ENCODE results near the gene ANKS1B. TPM values are rescaled to one million over a fixed set of nuclear protein-coding genes. Genes with fewer than 3 reads are reported as not detected.
"Not testable (repeated sequence)": the region's sequence is repeated elsewhere in the genome, so short reads cannot be mapped to it uniquely, and the experiment has no call there.

The ANKS1B gene
- total RNA-seq, 1 experiment from 2014 or later: not detected

DNA sequence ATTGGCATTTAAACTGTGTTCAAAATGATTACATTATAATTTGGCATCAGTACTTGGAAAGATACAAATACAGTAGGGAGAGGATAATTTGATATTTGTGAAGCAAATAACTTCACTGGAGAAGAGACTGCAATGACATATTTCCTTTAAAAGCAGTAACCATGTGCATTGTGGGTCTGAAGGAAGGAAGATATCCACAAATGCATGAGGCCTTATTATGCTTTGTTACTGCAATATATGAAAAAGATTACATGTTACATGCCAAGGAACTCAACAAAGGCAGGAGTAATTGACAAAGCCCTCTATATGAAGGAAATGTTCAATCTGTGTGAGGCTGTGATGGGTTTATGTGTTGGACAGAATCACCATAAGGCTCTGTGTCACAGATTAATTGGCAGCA, 948.2 kb downstream of the ANKS1B start:
- in situ Hi-C loops (cut with HindIII; ENCODE audit: low sequenced_read_pairs): no loop called here
- no peak for DNase-seq (ENCODE audit: low spot score)

DNA sequence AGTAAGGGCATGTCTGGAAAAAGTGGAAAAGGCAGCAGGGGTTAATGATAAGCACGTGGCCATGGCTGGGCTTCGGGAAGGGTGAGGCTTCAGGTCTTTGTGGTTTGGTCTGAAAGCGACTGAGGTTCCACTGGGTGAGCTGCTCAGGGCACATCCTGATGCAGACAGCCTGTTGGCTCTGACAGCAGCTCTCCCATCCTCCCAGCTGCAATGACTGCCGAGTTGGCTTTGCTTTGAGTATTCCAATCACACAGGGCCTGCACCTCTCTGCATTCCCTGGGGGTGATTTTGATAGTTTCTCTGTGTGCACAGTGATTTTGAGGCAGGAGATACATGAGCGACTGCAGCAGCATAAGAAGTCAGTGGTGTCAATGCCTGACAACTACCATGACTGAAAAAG, 948.9 kb downstream of the ANKS1B start:
- no peak for DNase-seq (ENCODE audit: low spot score)
- in situ Hi-C loops (cut with HindIII; ENCODE audit: low sequenced_read_pairs): no loop called here

DNA sequence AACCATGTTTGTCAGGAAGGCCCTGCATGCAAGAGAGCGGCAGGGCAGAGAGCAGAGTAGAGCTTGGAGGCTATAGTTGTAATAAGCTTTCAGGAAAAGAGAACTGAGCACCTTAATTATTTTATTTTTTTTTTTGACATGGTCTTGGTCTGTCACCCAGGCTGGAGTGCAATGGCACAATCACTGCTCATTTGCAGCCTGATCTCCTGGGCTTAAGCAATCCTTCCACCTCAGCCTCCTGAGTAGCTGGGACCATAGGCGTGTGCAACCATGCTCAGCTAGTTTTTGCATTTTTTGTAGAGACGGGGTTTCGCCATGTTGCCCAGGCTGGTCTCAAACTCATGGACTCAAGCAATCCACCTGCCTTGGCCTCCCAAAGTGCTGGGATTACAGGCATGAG, 950.5 kb downstream of the ANKS1B start:
- in situ Hi-C loops (cut with HindIII; ENCODE audit: low sequenced_read_pairs); DNase-seq (ENCODE audit: low spot score): not testable (repeated sequence)

DNA sequence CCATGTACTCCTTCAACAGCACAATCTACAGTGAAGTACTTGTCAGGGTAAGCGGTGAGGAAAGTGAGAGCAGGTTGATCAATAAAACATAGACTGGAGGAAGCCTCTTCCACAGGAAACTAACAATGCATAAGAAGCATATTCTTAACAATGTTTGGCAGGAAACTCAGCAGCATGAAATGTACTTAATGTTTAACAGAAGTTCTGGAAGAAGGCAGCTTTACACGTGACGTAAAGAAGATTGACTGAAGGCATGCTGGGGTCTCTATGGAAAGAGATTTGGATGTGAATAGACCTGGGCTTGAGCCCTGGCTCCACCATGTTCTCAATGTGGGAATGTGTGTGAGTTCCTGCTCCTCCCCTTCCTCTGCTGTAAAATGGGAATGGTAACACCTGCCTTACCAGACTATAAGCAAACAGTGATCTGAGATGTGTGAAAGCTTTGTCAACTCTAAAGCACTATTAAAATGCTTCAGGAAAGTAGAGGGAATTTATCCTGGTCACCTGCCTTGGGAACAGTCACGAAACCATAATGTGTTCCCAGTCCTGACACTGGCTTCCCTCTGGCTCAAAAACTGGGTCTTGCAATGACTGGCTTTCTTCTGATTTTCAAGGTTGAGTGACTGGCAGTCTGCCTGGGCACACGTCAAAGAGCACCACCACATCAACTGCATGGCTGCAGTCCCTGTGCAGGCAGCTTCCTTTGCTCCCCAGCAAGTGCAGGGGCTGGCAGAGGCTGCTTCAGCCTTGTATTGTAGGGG, 955.0 kb downstream of the ANKS1B start:
- in situ Hi-C loops (cut with HindIII; ENCODE audit: low sequenced_read_pairs): no loop called here
- peak; percentile 82 for DNase-seq (ENCODE audit: low spot score)

DNA sequence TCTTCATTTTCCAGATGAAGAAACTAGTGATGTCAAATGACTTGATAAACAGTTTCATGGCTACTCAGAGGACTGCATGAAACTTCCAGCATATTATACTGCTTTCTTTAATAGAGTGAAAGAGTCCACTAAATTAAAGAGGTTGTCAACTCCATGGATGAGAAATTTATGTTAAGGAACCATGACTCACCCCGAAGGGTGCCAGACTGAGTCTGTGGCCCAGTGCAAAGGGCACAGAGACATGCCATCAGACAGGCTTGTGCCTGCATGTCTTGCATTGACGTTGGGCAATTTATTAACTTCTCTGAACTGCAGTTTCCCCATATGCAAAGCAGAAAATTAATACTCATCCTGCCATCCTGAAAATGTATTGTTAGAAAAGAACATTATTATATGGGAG, 957.3 kb downstream of the ANKS1B start:
- no peak for DNase-seq (ENCODE audit: low spot score)
- in situ Hi-C loops (cut with HindIII; ENCODE audit: low sequenced_read_pairs): no loop called here

DNA sequence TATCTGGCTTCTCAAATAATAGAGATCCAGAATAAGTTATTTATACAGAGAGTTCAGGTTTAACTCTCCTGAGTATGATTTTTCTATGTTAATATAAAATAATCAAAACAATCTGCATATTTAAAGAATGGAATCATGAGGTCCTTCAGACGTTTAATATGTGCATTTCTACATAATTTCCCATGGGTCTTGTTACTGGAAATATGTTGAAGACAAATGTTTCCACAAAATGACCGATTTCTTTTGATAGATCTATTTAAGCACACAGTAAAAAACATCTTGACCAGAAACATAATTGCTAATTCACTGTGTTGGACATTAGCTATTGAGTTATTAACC, 957.7 kb downstream of the ANKS1B start:
- no peak for DNase-seq (ENCODE audit: low spot score)
- in situ Hi-C loops (cut with HindIII; ENCODE audit: low sequenced_read_pairs): no loop called here

DNA sequence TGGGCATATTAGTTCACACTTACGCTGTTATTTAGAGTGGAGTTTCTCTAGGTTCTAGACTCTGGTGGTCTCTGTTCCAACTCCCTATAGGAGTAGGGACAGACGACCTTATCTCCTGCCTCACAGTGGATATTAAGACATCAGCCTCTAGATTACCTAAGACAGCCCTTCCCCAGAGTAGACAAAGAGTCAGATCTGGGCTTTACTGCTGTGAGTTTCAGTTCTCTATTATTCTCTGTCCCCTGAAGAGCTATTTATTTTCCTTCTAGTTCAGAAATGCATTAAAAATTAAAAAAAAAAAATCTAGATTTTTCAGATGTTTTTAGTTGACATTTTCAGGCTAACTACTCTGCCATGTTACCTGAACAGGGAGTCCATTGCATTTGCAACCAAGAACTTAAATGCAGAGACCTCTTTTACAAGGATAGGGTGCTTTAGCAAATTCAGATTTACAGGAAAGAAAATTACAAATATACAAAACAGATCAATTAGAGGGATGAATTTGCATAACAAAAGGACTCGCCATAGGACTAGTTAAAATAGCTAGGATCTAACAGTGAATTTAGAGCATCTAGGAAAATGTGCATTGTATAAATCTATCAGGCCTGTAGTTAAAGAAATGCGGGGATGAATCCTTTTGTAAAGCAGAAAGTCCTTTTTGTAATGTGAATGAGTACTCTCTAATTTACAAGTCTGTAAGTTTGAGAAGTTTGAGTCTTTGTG, 958.2 kb downstream of the ANKS1B start:
- DNase-seq (ENCODE audit: low spot score): no peak
- in situ Hi-C loops (cut with HindIII; ENCODE audit: low sequenced_read_pairs): no loop called here

DNA sequence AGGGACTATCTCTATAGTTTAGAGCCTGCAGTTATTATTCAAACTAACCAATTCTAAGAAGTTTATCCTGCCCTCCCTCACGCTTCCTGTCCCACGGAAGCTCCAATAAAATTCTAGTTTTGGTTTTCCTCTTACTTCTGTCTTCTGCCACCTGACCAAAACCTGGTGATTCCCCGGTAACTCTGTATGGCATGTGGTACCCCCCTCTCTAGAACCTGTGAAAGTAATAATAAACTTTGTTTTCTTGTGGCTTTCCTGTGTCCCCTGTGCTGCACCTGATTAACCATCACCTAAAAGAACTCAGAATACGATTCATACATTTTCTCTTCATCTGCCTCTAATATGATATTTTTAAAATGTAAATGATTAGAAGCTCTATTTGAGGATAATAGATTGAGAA, 959.9 kb downstream of the ANKS1B start:
- in situ Hi-C loops (cut with HindIII; ENCODE audit: low sequenced_read_pairs): no loop called here
- no peak for DNase-seq (ENCODE audit: low spot score)

DNA sequence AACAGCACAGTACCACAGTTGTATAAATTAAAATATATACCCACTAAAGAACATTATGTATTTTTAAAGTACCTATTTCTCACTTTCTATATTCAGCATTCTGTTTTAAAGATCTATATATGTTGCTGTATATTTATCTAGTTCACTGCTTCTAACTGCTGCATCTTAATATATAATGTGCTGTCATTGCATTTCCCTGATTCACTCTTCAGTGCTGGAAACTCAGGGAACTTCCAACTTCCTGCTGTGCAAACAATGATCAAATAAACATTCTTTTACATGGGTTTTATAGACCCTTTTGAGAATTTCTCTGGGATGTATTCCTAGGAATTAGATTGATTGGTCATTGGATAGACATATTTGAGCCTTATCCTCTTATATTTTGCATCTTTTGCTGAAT, 960.5 kb downstream of the ANKS1B start:
- DNase-seq (ENCODE audit: low spot score): no peak
- in situ Hi-C loops (cut with HindIII; ENCODE audit: low sequenced_read_pairs): no loop called here

DNA sequence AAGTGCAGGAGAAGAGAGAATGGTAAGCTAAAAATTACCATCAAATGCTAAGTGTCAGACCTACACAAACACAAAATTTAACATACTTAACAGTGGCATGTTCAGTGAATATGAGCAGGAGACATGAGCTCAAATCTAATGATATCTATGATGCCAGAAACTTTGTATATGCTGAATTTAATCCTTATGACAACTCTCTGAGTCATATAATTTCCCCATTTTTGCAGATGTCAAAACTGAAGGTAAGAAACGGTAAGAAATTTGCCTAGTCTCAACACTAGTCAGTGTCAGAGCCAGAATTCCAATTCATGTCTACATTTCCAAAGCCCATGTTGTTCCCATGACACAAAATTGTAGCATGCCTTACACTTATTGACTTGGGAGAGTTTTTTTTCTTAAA, 963.9 kb downstream of the ANKS1B start:
- no peak for DNase-seq (ENCODE audit: low spot score)
- in situ Hi-C loops (cut with HindIII; ENCODE audit: low sequenced_read_pairs): no loop called here

DNA sequence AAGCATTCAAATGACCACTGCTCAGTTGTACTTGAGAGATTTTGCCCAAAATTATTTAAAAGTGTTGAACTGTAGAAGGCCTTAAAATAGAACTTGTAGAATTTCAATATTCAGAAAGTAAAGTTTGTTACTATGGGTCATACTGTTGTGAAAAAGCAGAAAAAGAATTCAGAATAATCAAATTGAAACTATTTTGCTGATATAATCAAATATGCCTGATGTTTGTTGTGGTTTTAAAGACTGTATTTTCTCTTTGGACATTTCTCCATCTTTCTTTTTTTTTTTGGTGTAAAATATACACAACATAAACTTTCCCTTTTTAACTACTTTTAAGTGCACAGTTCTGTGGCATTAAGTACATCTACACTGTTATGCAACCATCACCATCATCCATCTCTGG, 964.9 kb downstream of the ANKS1B start:
- in situ Hi-C loops (cut with HindIII; ENCODE audit: low sequenced_read_pairs): no loop called here
- DNase-seq (ENCODE audit: low spot score): no peak

DNA sequence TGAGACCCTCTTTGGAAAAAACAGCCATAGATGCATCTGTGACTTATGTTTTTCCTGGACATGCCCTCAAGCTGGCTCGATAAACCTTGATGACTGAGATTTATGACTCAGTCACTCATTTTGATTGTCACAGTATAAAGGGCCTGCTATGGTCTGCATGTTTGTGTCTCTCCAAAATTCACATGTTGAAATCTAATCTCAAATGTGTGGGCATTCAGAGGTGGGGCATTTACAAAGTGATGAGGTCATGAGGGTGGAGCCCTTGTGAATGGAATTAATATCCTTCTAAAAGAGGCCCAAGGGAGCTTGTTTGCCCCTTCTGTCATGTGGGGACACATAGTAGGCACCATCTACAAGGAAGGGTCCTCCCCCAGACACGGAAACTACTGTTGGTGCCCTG, 966.8 kb downstream of the ANKS1B start:
- in situ Hi-C loops (cut with HindIII; ENCODE audit: low sequenced_read_pairs): no loop called here
- DNase-seq (ENCODE audit: low spot score): no peak

DNA sequence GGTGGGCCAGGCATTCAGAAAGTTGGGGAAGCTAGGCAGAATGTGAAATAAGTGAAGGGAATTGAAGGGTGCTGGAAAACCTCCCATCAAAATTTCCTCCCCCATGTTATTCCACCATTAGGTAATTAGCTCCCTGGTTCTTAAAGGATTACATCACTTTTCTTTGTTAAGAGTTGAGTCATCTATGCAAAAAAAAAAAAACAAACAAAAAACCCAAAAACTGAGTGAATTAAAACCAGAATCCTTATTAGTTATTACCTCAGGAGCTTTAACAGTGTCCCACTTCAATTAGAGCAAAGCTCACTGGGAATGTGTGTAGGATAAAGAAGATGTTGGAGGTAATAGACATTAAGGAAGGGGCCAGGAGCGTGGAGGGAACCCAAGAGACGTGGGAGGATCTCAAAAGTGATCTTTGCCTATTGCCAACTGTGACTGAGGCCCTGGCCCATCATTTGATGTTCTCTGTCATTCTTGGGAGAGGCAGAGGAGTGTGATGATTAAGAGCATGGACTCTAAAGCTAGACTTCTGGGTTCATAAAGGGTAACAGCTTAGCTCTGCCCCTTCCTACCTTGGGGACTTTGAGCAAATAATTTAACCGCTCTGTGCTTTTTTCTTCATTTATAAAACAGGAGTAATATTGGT, 975.0 kb downstream of the ANKS1B start:
- DNase-seq (ENCODE audit: low spot score): no peak
- in situ Hi-C loops (cut with HindIII; ENCODE audit: low sequenced_read_pairs): no loop called here

DNA sequence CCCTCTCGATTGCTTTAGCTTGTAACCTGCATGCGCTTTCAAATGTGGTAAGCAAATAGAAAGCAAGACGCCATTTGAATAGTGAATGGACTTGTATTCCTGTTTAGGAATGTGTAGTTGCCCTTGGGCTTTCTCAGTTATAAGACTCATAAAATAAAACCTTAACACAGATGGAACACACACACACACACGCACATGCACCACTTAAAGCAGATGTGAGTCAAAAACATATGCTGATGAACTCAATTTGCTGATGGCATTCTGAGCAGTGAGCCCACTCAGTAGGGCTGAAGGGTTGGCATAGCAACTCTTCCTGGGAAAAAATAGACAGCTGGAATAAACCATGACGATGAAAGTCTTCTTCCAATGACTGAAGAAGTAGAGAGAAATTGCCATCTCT, 979.1 kb downstream of the ANKS1B start:
- DNase-seq (ENCODE audit: low spot score): peak; percentile 27
- in situ Hi-C loops (cut with HindIII; ENCODE audit: low sequenced_read_pairs): no loop called here

DNA sequence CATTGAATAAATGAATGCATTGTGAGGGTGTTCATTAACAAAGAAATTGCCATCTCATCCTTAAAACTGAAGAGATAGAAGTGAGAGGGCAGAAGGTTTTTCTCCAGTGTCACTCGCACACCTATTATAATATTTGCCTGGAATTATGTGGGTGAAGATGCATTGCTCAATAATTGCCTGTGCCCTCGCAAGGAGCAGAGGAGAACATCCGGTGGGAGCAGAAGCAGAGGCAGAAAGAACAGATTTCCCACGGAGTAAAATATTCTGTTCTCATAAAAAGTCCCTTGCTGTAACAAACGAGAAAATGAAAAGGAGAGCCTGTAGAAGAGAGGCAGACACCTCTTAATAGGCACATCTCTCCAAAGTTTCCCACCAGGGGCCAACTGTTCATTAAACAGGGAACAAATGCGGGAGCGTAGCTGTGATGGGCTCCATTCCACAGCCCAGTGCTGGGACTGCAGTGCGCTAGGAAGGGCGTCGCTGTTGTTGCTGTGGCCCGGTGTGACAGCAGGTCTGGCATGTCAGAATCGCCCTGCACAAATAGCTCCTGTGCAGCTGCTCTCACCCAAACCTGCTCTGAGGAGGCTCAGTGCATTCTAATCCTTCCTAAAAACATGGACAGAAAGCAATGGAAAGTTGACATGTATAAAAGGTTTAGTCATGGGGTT, 979.8 kb downstream of the ANKS1B start:
- DNase-seq (ENCODE audit: low spot score): peak; percentile 73
- in situ Hi-C loops (cut with HindIII; ENCODE audit: low sequenced_read_pairs): no loop called here

DNA sequence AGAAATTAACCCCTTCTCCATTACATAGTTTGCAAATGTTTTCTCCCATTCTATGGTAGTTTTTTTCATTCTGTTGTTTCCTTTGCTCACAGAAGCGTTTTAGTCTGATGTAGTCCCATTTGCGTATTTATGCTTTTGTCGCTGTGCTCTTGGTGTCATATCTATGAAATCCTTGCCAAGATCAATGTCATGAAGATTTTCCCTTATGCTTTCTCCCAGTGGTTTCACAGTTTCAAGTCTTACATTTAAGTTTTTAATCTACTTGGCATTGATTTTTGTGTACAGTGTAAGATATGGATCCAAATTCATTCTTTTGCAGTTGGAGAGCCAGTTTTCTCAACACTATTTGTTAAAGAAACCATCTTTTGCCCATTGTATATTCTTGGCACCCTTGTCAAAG, 982.0 kb downstream of the ANKS1B start:
- in situ Hi-C loops (cut with HindIII; ENCODE audit: low sequenced_read_pairs): no loop called here
- DNase-seq (ENCODE audit: low spot score): no peak

DNA sequence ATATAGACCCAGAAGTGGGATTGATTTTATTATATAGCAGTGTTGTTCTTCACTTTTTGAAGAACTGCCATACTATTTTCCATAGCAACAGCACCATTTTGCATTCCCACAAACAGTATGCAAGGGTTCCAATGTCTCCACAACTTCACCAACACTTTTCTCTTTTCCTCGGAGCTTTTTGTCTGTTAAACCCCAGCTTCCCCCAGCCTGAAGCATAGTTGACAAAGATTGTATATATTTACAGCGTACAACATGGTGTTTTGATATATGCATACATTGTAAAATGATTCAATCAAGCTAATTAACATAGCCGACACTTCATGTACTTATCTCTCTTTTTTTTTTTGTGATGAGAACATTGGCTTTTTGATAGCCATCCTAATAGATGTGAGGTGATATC, 982.6 kb downstream of the ANKS1B start:
- no peak for DNase-seq (ENCODE audit: low spot score)
- in situ Hi-C loops (cut with HindIII; ENCODE audit: low sequenced_read_pairs): no loop called here

DNA sequence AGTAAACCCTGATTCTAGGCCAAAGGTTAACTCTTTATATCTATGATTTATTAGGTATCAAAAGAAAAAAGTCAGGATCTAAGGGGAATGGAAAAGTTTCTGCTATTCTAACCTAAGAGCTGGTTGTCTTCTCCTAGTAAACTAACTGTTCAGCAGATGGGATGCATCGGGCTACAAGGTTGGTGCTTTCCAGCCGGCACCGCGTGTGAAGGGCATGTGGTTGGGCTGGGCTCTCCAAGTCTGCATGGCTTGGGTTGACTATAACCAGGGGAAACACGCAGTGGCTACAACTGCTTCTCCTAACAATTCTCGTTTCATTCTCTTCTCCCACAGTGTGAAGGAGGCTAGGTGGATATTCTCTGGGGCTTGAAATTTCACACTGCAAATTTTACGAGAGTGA, 985.2 kb downstream of the ANKS1B start:
- DNase-seq (ENCODE audit: low spot score): peak; percentile 67
- in situ Hi-C loops (cut with HindIII; ENCODE audit: low sequenced_read_pairs): no loop called here

DNA sequence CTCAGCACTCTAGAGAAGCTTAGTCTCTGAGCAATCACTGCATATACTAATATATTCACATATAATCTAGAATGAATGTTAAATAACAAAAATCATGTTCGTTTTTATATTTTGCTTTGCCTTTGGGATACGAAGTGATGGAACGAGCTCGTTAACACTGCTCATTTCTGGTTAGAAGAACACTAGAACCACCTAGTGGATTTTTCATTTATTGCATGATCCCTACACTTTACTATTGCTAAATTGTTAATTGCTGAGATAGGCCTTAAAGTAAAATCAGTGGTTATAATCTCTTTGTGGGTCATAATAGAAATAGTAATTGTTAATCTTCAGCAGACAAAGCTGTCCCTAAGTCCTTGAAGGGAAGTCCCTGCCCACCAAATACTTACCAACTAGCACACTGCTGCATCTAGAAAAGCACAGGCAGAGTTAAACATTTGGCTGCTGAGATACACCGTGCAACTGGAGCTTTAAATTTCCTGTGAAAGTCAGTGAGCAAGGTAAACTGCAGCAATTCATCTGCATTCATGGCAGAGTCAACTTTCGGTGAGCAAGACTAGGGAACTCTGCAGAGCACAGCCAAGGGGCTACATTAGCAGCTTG, 985.9 kb downstream of the ANKS1B start:
- in situ Hi-C loops (cut with HindIII; ENCODE audit: low sequenced_read_pairs): no loop called here
- DNase-seq (ENCODE audit: low spot score): peak; percentile 82

DNA sequence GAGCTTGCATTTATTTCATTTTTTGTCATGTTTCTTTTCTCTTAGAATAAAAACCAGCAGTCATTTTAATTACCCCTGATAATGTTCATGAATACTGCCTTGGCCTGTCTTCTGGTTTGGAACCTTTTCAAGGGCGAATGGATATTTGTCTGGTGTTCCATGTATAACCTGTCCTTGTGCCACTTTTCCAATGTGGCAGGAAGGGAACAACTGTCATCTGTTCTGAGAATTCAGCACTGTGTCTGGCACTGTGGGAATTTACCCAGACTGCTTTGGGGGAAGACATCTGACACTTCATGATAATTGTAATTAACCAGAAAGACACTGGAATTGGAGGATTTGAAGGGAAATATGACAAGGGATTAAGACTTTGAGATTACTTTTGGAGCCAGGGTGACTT, 986.8 kb downstream of the ANKS1B start:
- peak; percentile 82 for DNase-seq (ENCODE audit: low spot score)

More for the DNA sequence above, 986.8 kb downstream of the ANKS1B start:
- in situ Hi-C loops (cut with HindIII; ENCODE audit: low sequenced_read_pairs): no loop called here
